DND-41 (cell line): ENCODE data around the gene PHKA1.

ENCODE experiments used
- ATAC-seq: fragments of 200-7000 bp; cut with Tn5 transposase; 3 replicates; pipeline ENCODE4 v1.9.1; 2021; ENCODE audit warnings: low read depth; ENCODE audit not compliant: insufficient read depth
- DNase-seq: peaks from one replicate; pipeline ENCODE4 v3.0.0-alpha.2; 2020
- H2AFZ ChIP-seq: 2 replicates; pipeline ENCODE4 v1.6.0; 2012; ENCODE audit warnings: low read depth, low read length
- H3K27ac ChIP-seq: 2 replicates; pipeline ENCODE4 v1.5.1; 2012; ENCODE audit warnings: low read length, inconsistent platforms
- H3K27me3 ChIP-seq: fragments of 200-600 bp; sonication (generic); 2 replicates; pipeline ENCODE4 v1.6.0; 2012; ENCODE audit warnings: low read length, mild to moderate bottlenecking, inconsistent platforms; ENCODE audit not compliant: insufficient read depth, poor library complexity
- H3K36me3 ChIP-seq: 2 replicates; pipeline ENCODE4 v1.5.1; 2012; ENCODE audit warnings: low read length, inconsistent platforms; ENCODE audit not compliant: insufficient read depth
- H3K4me1 ChIP-seq: 2 replicates; pipeline ENCODE4 v1.5.1; 2012; ENCODE audit warnings: mild to moderate bottlenecking, low read length; ENCODE audit not compliant: insufficient read depth
- H3K4me2 ChIP-seq: 2 replicates; pipeline ENCODE4 v1.6.0; 2012; ENCODE audit warnings: mild to moderate bottlenecking, moderate library complexity, low read length, inconsistent platforms; ENCODE audit not compliant: insufficient read depth
- H3K4me3 ChIP-seq, 2 experiments: fragments of 200-600 bp in 1 of 2; shearing (Covaris generic) in 1 of 2; 2 replicates each; pipeline ENCODE4 v1.5.1; 2012 to 2016; ENCODE audit warnings: inconsistent platforms in 2 of 2, low read length in 2 of 2, mild to moderate bottlenecking in 2 of 2, low read depth in 1 of 2, moderate library complexity in 1 of 2
- H3K79me2 ChIP-seq: 2 replicates; pipeline ENCODE4 v1.6.0; 2012; ENCODE audit warnings: low read length, inconsistent platforms; ENCODE audit not compliant: insufficient read depth
- H3K9ac ChIP-seq: 2 replicates; pipeline ENCODE4 v1.6.0; 2012; ENCODE audit warnings: low read depth, mild to moderate bottlenecking, inconsistent platforms, low read length, moderate library complexity
- H3K9me3 ChIP-seq: 2 replicates; pipeline ENCODE4 v1.5.1; 2012; ENCODE audit warnings: low read length, moderate library complexity, mild to moderate bottlenecking, inconsistent platforms; ENCODE audit not compliant: insufficient read depth, severe bottlenecking
- H4K20me1 ChIP-seq: 2 replicates; pipeline ENCODE4 v1.6.0; 2012; ENCODE audit warnings: low read length; ENCODE audit not compliant: insufficient read depth
- EZH2 ChIP-seq: IDR thresholded peaks from 3 replicates; pipeline ENCODE4 v1.6.1; 2012; ENCODE audit warnings: borderline replicate concordance, low read depth, mild to moderate bottlenecking, moderate library complexity, low read length, inconsistent platforms; ENCODE audit not compliant: severe bottlenecking
- TF ChIP-seq, protein P1 (sequence below): IDR thresholded peaks from 2 replicates; pipeline ENCODE4 v1.5.1; 2012; ENCODE audit warnings: borderline replicate concordance, low read length, moderate library complexity, mild to moderate bottlenecking; ENCODE audit not compliant: poor library complexity, severe bottlenecking; ENCODE audit errors: extremely low read depth

PHKA1 gene

DNA sequence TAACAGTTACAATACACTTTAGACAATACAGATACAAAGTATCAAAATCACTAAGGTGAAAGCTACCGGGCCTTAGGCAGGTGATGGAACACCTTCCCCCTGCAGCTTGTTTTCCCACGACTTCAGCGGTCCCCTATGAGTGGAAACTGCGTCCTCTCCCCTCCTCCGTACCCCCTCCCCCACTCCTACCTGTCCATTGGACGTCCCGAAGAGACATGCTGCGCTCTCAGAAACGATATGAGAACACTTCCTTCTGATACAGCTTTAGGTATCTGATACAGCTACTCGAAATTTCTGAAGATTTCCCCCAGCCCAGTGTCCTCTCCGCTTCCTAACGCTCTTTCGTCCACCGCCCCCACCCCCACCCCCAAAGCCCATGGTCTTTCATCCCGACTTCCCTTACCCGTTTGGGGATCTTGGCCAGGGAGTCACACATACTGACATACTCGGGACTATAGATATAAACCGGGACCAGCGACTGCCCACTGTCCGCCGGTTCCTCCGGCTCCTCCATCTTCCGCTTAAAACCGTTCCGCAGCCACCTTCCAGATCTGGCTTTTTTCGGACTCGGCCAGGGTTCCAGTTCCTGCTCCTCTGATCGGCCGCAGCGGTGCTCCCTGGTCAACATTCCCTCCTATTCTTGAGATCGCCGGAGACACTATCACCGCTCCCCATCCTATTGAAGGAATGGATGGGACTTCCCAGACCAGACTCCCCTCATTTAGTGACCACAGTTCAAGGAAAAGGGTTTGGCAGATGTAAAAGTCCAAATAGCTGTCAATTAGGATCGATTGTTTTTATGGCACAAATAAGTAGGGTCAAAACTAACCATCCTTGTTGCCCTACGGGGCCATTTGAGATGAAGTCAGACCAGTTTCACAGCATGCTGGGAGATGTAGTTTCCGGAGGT is 141.6 kb downstream of the PHKA1 start, which contains the start of gene HDAC8:
Gene HDAC8, minus strand, starts transcription at position 596 of the 910 bp plus-strand sequence. Its CDS starts 82 bp downstream, at position 514.
- ATAC-seq: peak; percentile 92
- H3K27ac ChIP-seq: peak within 1 kb of the TSS; percentile 82
- DNase-seq: peak; percentile 64
- no peaks in the 10 kb centered on the region for H4K20me1 ChIP-seq
- peak within 1 kb of the TSS; percentile 90 for H2AFZ ChIP-seq
- peaks cover 13% of the 10 kb centered on the region for H3K4me1 ChIP-seq
- peak within 1 kb of the TSS; percentile 74 for H3K9ac ChIP-seq
- no peaks in the 10 kb centered on the region for H3K9me3 ChIP-seq
- H3K27me3 ChIP-seq: no peaks in the 10 kb centered on the region
- H3K4me2 ChIP-seq: peak within 1 kb of the TSS; percentile 78
- H3K36me3 ChIP-seq: peaks cover 20% of the 10 kb centered on the region
- H3K79me2 ChIP-seq: peaks cover 7% of the 10 kb centered on the region
- peak within 1 kb of the TSS; percentile 90 to 94 for H3K4me3 ChIP-seq
- TF ChIP-seq, protein P1, sequence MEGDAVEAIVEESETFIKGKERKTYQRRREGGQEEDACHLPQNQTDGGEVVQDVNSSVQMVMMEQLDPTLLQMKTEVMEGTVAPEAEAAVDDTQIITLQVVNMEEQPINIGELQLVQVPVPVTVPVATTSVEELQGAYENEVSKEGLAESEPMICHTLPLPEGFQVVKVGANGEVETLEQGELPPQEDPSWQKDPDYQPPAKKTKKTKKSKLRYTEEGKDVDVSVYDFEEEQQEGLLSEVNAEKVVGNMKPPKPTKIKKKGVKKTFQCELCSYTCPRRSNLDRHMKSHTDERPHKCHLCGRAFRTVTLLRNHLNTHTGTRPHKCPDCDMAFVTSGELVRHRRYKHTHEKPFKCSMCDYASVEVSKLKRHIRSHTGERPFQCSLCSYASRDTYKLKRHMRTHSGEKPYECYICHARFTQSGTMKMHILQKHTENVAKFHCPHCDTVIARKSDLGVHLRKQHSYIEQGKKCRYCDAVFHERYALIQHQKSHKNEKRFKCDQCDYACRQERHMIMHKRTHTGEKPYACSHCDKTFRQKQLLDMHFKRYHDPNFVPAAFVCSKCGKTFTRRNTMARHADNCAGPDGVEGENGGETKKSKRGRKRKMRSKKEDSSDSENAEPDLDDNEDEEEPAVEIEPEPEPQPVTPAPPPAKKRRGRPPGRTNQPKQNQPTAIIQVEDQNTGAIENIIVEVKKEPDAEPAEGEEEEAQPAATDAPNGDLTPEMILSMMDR: no peak
- TF ChIP-seq EZH2: no peak

DNA sequence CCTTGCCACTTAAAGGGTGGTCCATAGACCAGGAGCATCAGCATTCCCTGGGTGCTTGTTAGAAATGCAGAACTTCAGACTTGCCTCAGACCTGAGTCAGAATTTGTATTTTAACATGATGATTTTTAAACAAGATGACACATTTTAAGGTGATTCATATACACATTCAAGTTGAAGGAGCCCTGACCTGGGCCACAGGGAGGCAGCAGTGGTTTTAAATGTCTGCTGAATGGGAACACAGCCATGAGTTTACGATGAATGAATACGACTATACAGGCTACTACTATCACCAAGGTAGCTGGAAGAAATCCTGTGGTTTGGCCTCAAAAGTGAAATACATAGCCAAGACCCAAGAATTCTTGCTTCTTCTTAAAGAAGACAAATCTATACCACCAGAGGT is 144.3 kb downstream of the PHKA1 start:
- TF ChIP-seq EZH2: no peak
- TF ChIP-seq, protein P1: no peak
- no peaks in the 10 kb centered on the region for H4K20me1 ChIP-seq
- no peak overlapping the region for H3K4me3 ChIP-seq
- H3K27me3 ChIP-seq: no peaks in the 10 kb centered on the region
- H3K4me2 ChIP-seq: no peak overlapping the region
- H3K36me3 ChIP-seq: peaks cover 28% of the 10 kb centered on the region
- no peak for ATAC-seq
- no peak for DNase-seq
- no peak overlapping the region for H3K27ac ChIP-seq
- peaks cover 7% of the 10 kb centered on the region for H3K79me2 ChIP-seq
- H3K9me3 ChIP-seq: no peaks in the 10 kb centered on the region
- H3K4me1 ChIP-seq: peaks cover 13% of the 10 kb centered on the region
- H2AFZ ChIP-seq: no peak overlapping the region
- H3K9ac ChIP-seq: no peak overlapping the region

DNA sequence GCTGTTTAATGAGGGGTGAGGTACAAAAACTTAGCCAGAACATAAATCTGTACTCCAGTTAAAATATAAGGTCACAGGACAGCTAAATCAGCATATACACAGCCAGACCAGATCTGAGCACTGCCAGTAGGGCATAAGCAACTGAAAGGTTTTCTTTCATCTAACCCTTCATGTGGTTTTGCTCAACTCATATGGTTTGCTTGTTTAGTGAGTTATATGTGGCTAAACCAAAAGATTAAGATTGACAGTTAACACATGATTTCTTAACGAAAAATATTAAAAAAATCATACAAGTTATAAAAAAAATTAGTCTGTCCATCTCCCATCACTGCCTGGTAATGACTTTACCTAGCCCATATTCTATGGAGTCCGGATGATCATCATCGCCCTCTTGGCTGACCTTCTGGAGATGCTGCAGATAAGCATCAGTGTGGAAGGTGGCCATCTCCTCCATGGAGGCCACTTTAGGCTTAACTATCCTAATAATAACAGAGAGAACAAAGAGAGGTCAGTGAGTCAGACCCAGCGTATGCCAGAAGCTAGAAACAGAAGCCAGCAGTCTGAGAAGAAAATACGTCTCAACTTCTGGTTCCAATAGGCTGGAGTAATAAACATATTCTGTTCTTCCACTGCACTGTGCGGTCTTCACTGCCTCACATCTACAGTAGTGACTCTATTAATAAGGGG is 145.6 kb downstream of the PHKA1 start:
- Histone ChIP-seq H3K27ac (no peak overlapping the region), H3K9ac (no peak overlapping the region), H3K27me3 (no peaks in the 10 kb centered on the region), H2AFZ (no peak overlapping the region), H3K36me3 (peaks cover 28% of the 10 kb centered on the region), H3K4me1 (peaks cover 13% of the 10 kb centered on the region), H3K4me2 (no peak overlapping the region), H4K20me1 (no peaks in the 10 kb centered on the region), H3K4me3 (no peak overlapping the region), H3K9me3 (no peaks in the 10 kb centered on the region), H3K79me2 (peaks cover 7% of the 10 kb centered on the region)
- ATAC-seq: no peak
- DNase-seq: no peak
- no peak for TF ChIP-seq EZH2
- TF ChIP-seq, protein P1: no peak
